ENCODE measurements around the gene BRD2. TPM values are rescaled to one million over a fixed set of nuclear protein-coding genes. Genes with fewer than 3 reads are reported as not detected.

The BRD2 gene
- total RNA-seq, 4 donors from 2014 or later: 130 to 150 (median 136) TPM

DNA sequence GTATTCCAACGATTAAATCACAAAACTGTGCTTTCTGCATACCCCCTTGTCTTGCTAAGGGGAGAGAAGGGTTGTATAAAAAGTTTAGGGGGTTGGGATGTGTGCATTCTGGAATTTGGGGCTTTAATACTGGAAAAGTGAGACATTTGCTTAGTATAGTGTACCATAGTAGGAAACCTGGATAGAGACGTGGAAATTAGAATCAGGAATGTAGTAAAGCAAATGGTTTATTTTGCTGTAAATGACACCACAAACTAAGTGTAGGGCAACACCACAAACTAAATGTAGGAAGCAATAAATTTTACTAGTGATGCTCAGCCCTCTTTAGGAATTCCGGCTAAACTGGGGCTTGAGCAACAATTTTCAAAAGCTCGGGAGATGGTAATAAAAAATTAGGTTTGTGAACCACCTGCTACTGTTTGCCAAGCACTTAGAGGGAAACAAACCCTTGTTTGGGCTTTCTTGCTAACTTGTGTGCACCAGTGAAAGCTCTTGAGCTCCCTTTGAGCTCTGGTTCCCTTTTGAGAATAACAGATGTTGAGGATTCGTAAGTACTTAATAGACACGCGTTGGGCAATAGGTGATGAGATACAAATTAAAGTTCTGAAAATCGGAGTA is 13.8 kb downstream of the BRD2 start:
- Histone ChIP-seq H3K27me3 (no peaks in the 10 kb centered on the region), H3K9me3 (no peaks in the 10 kb centered on the region), H3K4me1 (peaks cover 0 to 55% (median 12%) of the 10 kb centered on the region in 4 donors), H3K27ac (peak overlapping the region in 2 of 4 donors; percentile 25 to 26), H3K36me3 (peaks cover 5 to 49% (median 26%) of the 10 kb centered on the region in 3 donors), H3K4me3 (no peak overlapping the region)
- DNase-seq (ENCODE audit: low spot score in 2 of 2): no peak
- WGBS, 2 donors: 49 to 58% methylated on average over 8 of the region's 8 CpGs
- TF ChIP-seq EP300 (IDR thresholded peaks at IDR 0.05) (no peak), POLR2A (IDR thresholded peaks at IDR 0.05) (no peak)
- TF ChIP-seq, protein P1, sequence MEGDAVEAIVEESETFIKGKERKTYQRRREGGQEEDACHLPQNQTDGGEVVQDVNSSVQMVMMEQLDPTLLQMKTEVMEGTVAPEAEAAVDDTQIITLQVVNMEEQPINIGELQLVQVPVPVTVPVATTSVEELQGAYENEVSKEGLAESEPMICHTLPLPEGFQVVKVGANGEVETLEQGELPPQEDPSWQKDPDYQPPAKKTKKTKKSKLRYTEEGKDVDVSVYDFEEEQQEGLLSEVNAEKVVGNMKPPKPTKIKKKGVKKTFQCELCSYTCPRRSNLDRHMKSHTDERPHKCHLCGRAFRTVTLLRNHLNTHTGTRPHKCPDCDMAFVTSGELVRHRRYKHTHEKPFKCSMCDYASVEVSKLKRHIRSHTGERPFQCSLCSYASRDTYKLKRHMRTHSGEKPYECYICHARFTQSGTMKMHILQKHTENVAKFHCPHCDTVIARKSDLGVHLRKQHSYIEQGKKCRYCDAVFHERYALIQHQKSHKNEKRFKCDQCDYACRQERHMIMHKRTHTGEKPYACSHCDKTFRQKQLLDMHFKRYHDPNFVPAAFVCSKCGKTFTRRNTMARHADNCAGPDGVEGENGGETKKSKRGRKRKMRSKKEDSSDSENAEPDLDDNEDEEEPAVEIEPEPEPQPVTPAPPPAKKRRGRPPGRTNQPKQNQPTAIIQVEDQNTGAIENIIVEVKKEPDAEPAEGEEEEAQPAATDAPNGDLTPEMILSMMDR (IDR thresholded peaks at IDR 0.05): no peak

DNA sequence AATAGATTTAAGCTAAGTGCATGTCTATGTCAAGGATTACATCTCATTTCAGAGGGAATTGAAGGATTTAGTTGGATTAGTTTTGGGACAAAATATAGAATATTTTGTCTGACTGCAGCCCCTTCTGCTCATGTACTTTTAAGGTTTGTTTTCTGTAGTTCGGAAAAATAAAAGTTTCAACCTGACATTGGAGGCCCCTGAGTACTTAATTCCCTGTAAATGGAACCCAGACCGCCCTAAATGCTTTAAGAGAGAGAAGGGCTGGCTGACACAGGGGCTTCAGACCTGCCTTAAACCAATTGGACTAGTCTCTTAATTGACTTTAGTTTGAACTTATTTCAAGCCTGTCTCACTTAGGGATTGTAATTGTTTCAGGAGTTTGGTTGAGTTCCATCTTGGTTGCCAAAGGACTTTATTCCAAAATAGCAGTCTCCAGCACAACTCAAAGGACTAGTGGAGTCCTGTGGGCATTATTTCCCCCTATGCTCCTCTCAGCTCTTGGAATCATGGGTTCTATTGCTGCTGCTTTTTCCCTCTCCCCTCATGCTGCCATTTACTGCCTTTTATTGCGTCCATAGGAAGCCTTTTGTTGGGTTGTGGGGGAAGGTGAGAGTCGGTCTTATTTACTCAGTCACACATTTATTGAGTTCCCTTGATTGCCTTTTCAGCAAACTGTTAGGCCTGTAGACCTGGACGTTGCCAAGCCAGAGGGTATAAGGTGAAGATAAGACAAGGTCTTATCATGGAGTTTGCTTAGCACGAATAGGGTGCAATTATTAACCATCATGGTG is 14.5 kb downstream of the BRD2 start:
- WGBS, 2 donors: 33 to 47% methylated on average over 6 of the region's 6 CpGs

DNA sequence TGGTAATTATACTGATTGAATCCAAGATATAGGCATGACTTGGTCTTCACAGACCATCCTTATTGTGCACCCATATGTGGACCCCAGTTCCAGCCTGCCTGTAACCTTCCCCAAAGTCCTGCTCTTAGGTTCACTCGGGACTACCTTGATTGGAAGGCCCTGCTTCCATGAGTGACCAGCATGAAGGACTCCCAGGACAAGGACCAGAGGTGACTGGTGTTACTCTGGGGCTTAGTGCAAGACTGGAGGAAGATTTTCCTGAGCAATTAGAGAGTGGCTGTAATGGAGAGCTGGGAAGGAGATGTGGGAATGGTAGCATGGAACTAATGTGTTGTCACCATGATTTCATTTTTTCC is 15.1 kb downstream of the BRD2 start:
- H3K9me3 ChIP-seq: no peaks in the 10 kb centered on the region
- WGBS, 2 donors: 57 to 67% methylated on average over 1 of the region's 1 CpG
- DNase-seq (ENCODE audit: low spot score in 2 of 2): no peak
- H3K36me3 ChIP-seq: peaks cover 5 to 37% (median 20%) of the 10 kb centered on the region in 3 donors
- H3K4me3 ChIP-seq: no peak overlapping the region
- TF ChIP-seq EP300 (IDR thresholded peaks at IDR 0.05) (no peak), POLR2A (IDR thresholded peaks at IDR 0.05) (no peak)
- TF ChIP-seq, protein P1 (IDR thresholded peaks at IDR 0.05): no peak
- no peaks in the 10 kb centered on the region for H3K27me3 ChIP-seq
- no peak overlapping the region for H3K27ac ChIP-seq
- H3K4me1 ChIP-seq: peaks cover 0 to 42% (median 5%) of the 10 kb centered on the region in 4 donors

More for the DNA sequence above, 14.5 kb downstream of the BRD2 start:
- Histone ChIP-seq H3K4me3 (no peak overlapping the region), H3K27ac (peak overlapping the region in 2 of 4 donors; percentile 25 to 26), H3K27me3 (no peaks in the 10 kb centered on the region), H3K36me3 (peaks cover 5 to 42% (median 23%) of the 10 kb centered on the region in 3 donors), H3K4me1 (peaks cover 0 to 48% (median 8%) of the 10 kb centered on the region in 4 donors), H3K9me3 (no peaks in the 10 kb centered on the region)
- no peak for TF ChIP-seq EP300 (IDR thresholded peaks at IDR 0.05)
- TF ChIP-seq, protein P1 (IDR thresholded peaks at IDR 0.05): no peak
- no peak for TF ChIP-seq POLR2A (IDR thresholded peaks at IDR 0.05)
- no peak for DNase-seq (ENCODE audit: low spot score in 2 of 2)

DNA sequence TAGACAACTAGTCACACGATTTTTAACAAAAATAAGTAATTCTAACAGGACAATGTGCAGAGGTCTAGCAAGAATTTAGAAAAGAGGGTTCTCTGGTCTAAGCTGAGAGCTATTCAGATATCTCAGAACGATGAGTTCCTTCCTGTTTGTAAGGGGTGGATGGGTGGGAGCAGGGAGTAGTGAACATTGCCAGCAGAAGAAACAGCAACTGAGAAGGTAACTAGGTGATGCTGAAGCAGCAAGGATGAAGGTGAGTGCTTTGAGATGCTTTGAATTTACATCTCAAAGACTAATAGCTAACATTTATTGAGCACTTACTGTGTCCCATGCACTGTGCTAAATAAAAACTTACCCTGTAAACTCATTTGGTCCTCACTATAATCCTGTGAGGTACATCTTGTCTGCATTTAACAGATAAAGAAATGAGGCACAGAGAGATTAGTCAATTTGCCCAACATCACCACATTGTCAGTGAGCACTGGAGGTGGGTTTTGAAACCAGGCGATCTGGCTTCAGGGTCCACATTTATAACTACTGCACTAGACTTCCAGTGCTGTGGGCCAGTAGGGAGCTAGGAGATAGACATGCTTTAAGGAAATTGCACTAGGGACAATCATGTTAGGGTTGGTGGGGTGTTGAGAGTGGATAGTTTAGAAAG is 15.7 kb downstream of the BRD2 start:
- TF ChIP-seq, protein P1 (IDR thresholded peaks at IDR 0.05): no peak
- no peak for TF ChIP-seq EP300 (IDR thresholded peaks at IDR 0.05)
- TF ChIP-seq POLR2A (IDR thresholded peaks at IDR 0.05): no peak
- 39 to 48% methylated on average over 3 of the region's 3 CpGs for WGBS, 2 donors
- Histone ChIP-seq H3K4me1 (peaks cover 0 to 40% (median 3%) of the 10 kb centered on the region in 4 donors), H3K9me3 (no peaks in the 10 kb centered on the region), H3K27ac (no peak overlapping the region), H3K27me3 (no peaks in the 10 kb centered on the region), H3K36me3 (peaks cover 5 to 30% (median 19%) of the 10 kb centered on the region in 3 donors), H3K4me3 (no peak overlapping the region)
- no peak for DNase-seq (ENCODE audit: low spot score in 2 of 2)
